M059J (cell line): ENCODE measurements around the gene FITM1. TPM values are rescaled to one million over a fixed set of nuclear protein-coding genes. Genes with fewer than 3 reads are reported as not detected.

ENCODE experiments used
- total RNA-seq: library from RNA; depleted of rRNA; stranded (reverse); fragments of >200 nt; shearing (Covaris generic); gene quantifications from 2 replicates; pipeline ENCODE4 v1.2.3, GENCODE V29; 2014; rRNA removed

FITM1 gene
- total RNA-seq, 1 experiment from 2014 or later, result 0.27 TPM

Other genes starting within 250 kb of the FITM1 start
- 25.4 and 40.9 TPM in 2 replicates for gene DHRS4, start 176.9 kb upstream of the FITM1 start, total RNA-seq
- 15.1 and 20.2 TPM in 2 replicates for gene DHRS4L2, start 141.7 kb upstream of the FITM1 start, total RNA-seq
- gene CARMIL3, start 78.7 kb upstream of the FITM1 start, total RNA-seq, result not detected in 2 replicates
- gene CPNE6, start 59.1 kb upstream of the FITM1 start, total RNA-seq, result not detected in 2 replicates
- 3.5 and 15.6 TPM in 2 replicates for gene PCK2, start 36.3 kb upstream of the FITM1 start, total RNA-seq
- gene DCAF11, start 15.9 kb upstream of the FITM1 start, total RNA-seq, result 67.7 and 78.7 TPM in 2 replicates
- gene NRL, start 15.7 kb upstream of the FITM1 start, total RNA-seq, result 1.3 and 4.9 TPM in 2 replicates
- gene PSME1, start 5.5 kb downstream of the FITM1 start, total RNA-seq, result 358 and 437 TPM in 2 replicates
- gene EMC9, start 10.9 kb downstream of the FITM1 start, total RNA-seq, result 30.1 and 30.6 TPM in 2 replicates
- 342 and 389 TPM in 2 replicates for gene PSME2, start 16.0 kb downstream of the FITM1 start, total RNA-seq
- 64.9 and 68.0 TPM in 2 replicates for gene RNF31, start 16.8 kb downstream of the FITM1 start, total RNA-seq
- 153 and 160 TPM in 2 replicates for gene IRF9, start 30.6 kb downstream of the FITM1 start, total RNA-seq
- 1.3 and 4.8 TPM in 2 replicates for gene REC8, start 41.4 kb downstream of the FITM1 start, total RNA-seq
- 26.8 and 141 TPM in 2 replicates for gene IPO4, start 58.2 kb downstream of the FITM1 start, total RNA-seq
- gene TM9SF1, start 64.8 kb downstream of the FITM1 start, total RNA-seq, result 132 and 141 TPM in 2 replicates
- gene TSSK4, start 75.0 kb downstream of the FITM1 start, total RNA-seq, result not detected in 2 replicates
- gene CHMP4A, start 82.8 kb downstream of the FITM1 start, total RNA-seq, result 36.5 and 44.8 TPM in 2 replicates
- gene MDP1, start 85.4 kb downstream of the FITM1 start, total RNA-seq, result 16.9 and 23.4 TPM in 2 replicates
- gene NEDD8, start 101.7 kb downstream of the FITM1 start, total RNA-seq, result 335 and 388 TPM in 2 replicates
- gene GMPR2, start 102.3 kb downstream of the FITM1 start, total RNA-seq, result 85.6 and 114 TPM in 2 replicates
- gene TINF2, start 112.0 kb downstream of the FITM1 start, total RNA-seq, result 45.9 and 58.1 TPM in 2 replicates
- 0.05 and 0.12 TPM in 2 replicates for gene TGM1, start 132.5 kb downstream of the FITM1 start, total RNA-seq
- gene RABGGTA, start 140.9 kb downstream of the FITM1 start, total RNA-seq, result 15.4 and 17.7 TPM in 2 replicates
- 15.4 and 20.9 TPM in 2 replicates for gene DHRS1, start 169.1 kb downstream of the FITM1 start, total RNA-seq
- 8.9 and 14.0 TPM in 2 replicates for gene NOP9, start 169.2 kb downstream of the FITM1 start, total RNA-seq
- not detected in 2 replicates for gene CIDEB, start 177.3 kb downstream of the FITM1 start, total RNA-seq
- gene LTB4R2, start 179.5 kb downstream of the FITM1 start, total RNA-seq, result 0.64 and 1.2 TPM in 2 replicates
- gene LTB4R, start 180.8 kb downstream of the FITM1 start, total RNA-seq, result 0.98 and 1.9 TPM in 2 replicates
- not detected in 2 replicates for gene ADCY4, start 204.4 kb downstream of the FITM1 start, total RNA-seq
- gene RIPK3, start 209.3 kb downstream of the FITM1 start, total RNA-seq, result not detected in 2 replicates
- gene NFATC4, start 237.5 kb downstream of the FITM1 start, total RNA-seq, result 0.37 and 0.44 TPM in 2 replicates